Skeletal muscle cell (primary cell): ENCODE measurements around the gene KIF18B.
"Not testable (repeated sequence)": the region's sequence is repeated elsewhere in the genome, so short reads cannot be mapped to it uniquely, and the experiment has no call there.

Experiments
- DNase-seq: peaks from one replicate; pipeline ENCODE4 v3.0.0-alpha.2; 2010; ENCODE audit warnings: low read depth
- H3K4me3 ChIP-seq: 2 replicates; pipeline ENCODE4 v1.5.1; 2011; ENCODE audit warnings: low read depth, mild to moderate bottlenecking, control low read depth, low read length, moderate library complexity

KIF18B gene

DNA sequence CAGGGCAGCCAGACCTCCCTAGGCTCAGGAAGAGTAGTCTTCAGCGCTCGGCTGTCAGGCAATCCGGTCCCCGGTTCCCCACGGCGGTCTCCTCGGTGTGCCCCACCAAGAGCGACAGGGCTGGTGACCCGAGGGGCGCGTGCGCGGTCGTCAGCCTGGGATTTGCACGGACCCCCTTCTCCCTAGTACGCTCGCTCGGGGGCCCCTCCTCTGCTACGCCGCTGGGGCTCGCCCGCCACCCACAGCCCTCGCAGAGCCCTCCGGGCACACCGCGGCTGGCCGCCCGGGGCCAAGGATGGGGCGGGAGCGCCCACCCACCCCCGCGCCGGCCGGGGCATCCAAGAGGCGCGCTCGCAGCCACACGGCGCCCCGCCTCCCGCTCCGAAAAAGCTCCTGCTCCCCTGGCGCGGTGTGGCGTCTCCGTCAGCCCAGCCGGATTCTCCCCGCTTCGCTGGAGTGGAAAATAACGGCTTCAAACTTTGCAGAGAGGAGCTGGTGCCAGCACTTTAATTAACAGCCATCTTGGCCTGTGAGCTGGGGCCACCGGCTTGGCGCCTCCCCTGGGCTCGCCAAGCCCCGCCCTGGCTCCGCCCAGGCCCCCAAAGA lies 22.7 kb upstream of the KIF18B start:
- DNase-seq: no peak
- peak overlapping the region; percentile 49 for H3K4me3 ChIP-seq

DNA sequence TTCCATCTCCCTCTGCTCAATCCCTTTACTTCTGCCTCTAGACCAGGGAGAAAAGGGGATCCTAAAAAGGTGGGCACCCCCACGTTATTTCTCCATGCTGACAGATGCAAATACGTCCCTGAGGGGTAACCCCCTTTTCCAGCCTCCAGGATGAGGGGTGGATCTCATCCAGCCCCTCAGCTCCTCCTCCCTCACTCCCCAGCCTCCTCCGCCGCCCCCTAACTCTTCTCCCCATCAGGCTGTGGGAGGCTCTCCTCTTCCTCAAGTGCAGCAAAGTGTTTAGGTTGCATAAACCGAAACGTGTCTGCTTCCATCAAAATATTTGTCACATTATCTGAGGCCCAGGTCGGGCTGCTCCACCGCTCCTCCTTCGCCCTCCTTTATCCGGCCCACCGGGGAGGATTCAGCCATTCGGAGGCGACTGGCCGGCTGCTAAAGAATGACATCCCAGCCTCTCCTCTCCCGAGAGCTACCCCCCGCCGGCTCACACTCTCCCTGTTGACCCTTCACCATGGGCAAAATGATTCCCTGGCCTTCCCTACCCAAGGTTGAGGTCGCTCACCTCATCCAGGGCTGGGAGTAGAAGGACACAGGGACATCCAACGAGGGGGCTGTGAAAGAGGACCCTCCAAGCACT lies 21.7 kb upstream of the KIF18B start:
- H3K4me3 ChIP-seq: peak overlapping the region; percentile 54

DNA sequence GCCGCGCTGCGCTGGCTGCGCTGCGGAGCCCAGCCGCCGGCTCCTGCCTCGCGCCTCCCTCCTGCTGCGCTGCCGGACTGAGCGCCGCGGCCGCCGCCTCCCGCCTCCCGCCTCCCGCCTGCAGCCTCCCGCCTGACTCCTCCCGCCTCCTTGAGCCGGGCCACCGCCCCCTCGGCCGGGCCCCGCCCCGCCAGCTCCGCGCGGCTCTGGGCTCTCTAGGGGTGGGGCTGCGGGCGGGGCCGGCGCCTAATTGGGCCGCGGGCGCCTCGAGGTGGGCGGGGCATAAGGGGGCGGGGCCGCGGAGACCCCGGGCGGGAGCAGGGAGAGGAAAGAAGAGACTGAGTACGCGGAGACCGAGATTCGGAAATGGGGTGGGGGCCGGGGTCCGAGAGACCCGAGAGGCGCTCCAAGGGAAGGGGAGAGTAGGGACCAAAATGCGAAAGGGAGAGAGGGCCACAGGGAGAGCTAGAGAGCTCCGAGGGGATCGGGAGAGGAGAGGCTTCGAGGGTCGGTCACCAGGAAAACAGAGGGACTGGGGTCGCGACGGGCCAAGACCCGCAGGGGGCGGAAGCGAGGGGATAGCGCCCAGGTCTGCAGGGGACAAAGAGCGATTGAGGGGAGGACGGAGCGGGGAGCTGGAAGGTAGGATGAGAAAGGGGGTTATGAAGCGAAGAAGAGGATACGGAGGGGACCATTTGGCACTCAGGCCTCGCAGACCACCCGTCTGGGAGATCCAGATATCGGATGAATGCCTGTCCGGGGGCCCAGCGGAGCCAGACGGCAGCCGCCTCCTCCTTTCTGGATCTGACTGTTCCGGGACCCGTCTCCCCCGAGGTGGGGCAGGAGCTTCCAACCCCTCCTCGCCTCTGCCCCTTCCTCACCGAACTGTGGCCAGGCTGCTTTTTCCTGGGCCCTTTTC lies 20.9 kb upstream of the KIF18B start, which contains the start of gene C1QL1:
TSS of gene C1QL1 (minus strand) at position 79 of the 919 bp plus-strand sequence. CDS start 255 bp downstream, outside the sequence.
- peak within 1 kb of the TSS; percentile 54 for H3K4me3 ChIP-seq
- peak; percentile 54 for DNase-seq

More for the DNA sequence above, 21.7 kb upstream of the KIF18B start:
- DNase-seq: no peak

DNA sequence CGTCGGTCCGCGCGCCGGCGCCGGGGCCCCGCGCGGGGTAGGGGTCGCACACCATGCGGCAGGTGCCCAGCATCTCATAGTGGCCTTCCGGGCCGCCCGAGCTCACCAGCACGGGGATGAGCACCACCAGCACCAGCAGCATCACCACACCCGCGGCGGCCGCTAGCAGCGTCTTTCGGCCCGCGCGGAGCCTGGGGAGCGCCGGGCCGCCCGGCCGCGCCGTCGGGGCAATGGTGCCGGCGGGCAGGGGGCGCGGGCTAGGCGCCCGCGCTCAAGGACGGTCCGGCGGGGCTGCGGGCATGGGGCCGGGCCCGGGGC lies 20.3 kb upstream of the KIF18B start:
- no peak for DNase-seq
- H3K4me3 ChIP-seq: peak overlapping the region; percentile 21

DNA sequence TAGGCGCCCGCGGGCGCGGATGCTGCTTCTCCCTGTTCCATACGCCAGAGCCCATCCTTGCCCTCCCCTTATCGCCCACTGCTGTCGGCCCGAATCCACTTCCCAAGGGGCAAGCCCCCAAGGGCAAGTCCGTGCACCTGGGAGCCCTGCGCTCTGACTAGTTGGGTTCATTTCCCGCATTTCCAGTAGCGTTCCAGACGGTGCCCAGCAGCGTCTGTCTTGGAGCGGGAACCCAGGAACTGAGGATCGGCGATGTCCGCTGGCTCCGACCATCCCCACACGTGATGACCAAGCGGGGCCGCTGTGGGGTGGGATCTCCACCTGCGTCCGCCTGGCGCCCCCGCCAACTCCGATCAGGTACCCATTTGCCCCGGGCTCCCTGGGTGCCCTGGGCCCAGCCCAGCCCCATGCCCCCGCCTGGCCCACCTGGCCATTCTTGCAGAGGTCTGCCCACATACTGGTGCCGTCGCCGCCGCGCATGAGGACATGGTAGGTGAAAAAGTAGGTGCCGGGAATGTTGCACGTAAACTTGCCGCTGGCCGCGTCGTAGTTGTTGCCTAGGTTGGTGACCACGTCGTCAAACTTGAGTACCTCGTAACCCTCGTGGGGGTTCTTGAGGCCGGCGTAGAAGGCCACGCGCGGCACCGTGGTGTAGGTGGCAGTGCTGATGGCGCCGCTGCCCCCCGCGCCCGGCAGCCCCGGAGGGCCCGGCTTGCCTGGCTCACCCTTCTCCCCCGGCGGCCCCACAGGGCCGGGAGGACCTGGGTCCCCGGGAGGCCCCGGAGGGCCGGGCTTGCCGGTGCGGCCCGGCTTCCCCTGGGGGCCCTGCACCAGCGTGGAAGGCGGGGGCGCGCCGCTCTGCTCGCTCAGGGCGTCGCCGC lies 19.7 kb upstream of the KIF18B start:
- H3K4me3 ChIP-seq: peak overlapping the region; percentile 21
- no peak for DNase-seq

DNA sequence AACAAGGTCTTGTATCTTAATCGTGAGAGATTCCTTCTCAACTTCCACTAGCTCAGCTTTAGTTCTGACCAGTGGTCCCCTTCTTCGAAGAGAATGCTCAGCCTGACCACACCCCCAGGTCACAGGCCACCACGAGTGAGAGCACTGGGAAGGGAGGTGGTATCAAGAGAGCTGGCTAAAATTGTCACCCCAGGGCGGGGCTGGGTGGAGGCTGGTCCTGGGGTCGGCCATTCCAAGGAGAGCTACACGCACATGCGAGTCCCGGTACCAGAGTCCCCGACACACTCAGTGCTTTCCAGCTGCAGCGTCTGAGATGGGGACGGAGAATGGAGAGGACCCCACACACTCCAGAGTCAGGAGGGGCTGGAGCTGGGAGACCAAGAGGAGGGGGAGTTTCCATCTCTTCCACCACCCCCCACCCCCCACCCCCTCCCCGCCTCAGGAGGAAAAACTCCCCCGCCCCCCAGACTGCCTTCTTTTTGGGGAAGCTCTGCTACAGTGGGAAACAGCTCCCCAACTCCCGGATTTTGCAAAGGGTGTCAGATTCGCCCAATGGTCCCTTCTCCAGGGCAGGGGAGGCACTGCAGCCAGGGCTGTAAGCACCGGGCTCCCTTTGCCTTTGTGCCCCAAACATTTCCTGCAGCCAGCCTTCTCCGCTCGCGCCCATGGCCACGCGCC lies 18.9 kb upstream of the KIF18B start:
- no peak for DNase-seq
- peak overlapping the region; percentile 2 for H3K4me3 ChIP-seq

DNA sequence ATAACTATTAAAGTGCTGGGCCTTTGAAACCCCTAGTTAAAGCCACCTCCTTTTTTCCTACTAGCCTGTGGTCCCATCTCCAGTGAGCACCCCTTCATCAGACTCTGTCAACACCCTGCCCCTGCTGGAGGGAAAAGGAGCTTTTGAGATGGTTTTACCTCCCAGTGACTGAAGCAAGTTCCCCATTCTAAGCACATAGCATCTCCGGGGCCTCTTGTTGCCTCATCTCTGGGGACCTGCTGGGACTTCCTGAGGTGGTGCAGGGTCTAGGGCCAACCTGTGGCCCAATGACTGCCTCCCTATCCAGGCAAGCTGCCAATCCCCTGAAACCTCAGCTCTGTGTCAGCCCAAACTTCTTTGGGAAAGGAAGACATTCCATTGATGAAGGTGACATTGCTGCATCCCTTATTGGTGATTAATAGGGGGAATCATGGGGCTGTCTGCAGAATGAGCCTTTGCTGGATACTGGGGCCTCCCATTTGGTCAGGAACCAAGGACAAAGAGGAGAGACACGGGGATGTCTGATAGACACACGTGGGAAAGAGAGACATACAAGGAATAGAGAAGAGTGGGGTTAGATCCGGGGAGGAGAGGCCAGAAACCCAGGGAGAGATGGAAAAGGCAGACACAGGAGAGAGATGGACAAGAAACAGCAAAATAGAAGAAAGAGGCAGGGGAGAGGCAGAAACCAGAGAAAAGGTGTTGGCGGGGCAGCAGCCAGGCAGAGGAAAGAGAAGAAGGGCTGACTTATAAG lies 18.1 kb upstream of the KIF18B start:
- no peak overlapping the region for H3K4me3 ChIP-seq
- DNase-seq: no peak

DNA sequence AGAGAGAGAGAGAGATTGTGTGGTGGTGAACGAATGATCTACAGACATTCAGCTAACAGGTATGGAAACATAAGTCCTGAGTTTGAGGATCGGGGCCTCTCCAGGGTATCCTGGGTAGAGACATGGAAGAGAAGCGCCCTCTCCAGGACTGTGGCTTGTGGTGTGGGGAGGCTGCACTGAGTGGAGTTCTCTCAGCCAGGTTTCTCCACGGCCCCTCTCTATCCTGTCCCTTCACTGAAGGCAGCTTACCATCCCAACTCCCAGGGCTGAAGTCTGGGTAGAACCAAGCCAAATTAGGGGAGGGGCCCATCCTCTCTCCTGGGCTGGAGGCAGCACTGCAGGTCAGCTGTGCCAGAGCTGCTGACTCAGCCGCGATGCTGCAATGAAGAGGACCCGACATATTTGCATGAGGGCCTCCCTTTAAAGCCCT lies 14.4 kb upstream of the KIF18B start:
- no peak for DNase-seq
- H3K4me3 ChIP-seq: no peak overlapping the region

DNA sequence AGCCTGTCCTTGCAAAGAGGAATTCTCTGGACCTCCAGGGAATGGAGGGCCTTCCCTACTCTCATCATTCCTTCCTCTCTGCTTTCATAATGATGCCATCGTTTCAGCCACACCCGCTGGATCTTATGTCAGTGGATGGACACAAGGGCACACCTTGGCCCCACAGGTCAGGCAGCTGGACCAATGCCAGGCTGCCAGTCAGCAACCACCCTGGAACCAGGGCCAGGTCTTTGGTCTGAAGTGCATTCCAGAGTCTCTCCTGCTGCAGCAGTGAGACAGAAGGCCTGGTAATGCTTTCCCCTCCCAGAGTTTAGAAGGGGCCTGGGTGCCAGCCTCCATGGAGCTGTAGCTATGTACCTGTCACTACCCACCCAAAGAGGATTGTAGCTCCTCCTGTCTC lies 13.1 kb upstream of the KIF18B start:
- DNase-seq: no peak
- H3K4me3 ChIP-seq: no peak overlapping the region

DNA sequence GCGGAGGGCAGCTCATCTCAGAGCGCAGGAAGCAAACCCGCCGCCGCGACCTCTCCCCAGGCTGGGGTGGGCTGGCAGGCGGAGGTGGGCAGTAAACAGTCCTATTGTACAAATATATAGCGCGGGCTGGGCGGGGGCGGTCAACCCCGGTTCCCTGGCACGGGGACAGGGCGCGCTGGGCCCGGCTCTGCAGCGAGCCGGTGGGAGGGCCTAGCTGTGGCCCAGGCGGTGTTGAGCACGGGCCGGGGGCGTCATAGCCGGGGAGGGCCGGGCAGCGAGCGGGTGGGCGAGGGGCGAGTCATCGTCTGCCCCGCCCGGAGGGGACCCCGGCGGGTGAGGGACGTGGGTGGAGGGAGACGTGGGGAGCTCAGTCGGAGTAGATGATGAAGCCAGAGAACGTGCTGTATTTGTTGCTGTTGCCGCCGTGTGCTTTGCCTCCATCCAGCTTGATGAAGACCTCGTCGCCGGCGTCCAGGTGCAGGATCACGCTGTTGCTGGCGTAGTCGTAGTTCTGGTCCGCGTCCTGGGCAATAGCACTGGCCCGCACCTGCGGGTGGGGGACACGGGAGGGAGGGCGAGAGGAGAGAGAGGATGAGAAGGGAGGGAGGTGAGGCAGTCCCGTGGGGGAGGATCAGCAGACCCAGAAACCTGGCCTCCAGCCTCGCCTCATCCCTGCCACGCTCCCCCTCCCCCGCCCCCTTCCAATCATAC lies 12.4 kb upstream of the KIF18B start:
- peak overlapping the region; percentile 13 for H3K4me3 ChIP-seq
- DNase-seq: no peak

DNA sequence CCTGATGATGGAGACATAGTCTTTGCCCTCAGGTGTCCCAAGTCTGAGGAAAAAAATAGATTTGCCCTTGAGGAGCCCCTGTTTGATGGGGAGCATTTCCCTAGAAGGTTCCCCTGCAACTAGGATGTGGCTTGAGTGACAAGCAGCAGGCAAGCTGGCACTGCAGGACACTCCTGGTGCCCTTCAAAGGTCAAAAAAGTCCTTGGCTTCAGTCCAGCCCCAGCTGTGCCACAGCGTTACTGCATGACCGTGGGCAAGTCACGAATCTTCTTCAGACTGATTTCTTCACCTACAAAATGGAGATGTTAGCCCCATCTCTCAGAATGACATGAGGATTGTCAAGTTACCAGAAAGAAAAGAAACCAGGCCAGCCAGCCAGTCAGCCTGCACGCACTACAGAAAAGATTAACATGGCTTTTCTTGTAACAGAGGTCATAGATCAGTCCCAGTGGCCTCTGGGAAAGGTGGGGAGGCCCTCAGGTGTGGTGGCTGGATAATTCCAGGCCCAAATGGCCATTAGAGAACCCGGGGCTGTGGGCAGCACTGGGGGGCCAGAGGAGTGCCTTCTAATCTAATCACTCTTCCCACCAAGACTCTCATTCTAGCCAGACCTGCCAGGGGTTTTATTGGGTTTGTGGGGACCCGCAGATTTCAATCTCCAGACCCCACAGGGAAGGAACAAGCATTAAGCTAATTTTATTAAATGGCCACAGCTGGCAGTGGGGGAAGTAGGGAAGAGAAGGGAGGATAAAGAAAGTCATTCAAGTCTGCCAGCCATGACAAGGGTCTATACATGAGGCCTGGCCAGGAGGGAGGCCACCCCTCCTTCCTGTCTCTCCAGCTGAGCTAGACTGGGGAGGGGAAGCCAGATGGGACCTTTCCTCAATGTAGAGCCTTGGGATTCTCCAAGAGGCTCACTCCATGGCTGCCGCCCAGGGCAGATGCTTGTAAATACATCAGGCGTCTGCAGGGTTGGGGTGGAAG lies 9.7 kb upstream of the KIF18B start:
- no peak overlapping the region for H3K4me3 ChIP-seq
- no peak for DNase-seq

DNA sequence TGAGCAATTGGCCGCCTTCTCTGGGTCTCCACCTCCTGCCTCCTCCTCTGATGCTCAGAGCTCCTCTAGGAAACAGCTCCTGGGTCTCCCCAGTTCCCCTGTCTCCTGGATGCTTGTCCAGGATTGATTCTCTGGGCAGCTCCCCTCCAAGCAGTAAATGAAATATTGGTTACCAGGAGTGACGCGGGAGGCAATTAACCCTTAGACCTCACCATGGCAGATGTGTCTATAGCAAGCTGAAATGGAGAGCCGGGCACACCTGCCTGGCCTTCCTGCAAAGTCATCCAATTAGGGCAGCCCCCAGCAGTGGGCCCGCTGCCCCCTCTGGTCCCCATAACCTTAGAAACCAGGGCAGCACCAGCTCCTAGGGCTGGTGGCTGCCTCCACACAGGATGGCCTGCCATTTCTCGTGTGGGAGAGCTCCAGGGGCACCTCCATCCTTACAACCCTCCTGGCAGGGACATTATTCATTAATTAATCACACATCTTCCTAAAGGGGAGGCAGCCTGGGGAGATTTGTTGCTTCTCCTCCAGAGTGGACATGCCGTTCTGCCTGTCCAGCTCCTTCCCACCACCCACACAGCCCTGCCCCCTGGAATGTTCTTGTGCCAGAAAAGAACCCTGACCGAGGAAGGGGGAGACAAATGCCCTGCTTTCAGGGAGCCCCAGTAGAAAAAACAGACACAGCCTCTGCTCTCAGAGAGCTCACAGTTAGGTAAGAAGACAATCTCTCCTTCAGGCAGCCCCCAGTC lies 8.3 kb upstream of the KIF18B start:
- peak; percentile 43 for DNase-seq
- no peak overlapping the region for H3K4me3 ChIP-seq

DNA sequence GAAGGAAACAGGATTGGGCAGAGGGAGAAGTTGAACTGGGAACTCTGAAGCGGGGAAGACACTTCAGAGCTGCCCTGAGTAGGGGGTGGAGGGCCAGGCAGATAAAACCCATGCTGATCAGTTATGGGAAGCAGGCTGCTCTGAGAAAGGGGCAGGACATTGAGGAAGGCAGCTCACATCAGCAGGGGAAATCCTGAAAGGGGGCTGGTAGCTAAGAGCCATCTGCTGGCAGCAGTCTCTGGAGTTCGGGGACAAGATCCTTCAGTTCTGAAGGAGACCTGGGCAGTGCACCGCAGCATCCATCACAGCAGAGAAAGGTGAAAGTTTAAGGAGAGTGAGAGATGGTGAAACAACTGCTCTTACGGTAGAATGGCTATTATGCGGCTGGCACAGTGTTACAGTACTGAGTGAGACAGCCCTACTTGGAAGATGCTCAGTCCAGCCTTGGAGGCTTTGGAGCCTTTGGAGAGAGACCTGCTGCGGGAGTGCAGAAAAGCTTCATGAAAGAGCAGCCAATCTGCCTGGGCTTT lies 5.4 kb upstream of the KIF18B start:
- no peak for DNase-seq
- H3K4me3 ChIP-seq: no peak overlapping the region

DNA sequence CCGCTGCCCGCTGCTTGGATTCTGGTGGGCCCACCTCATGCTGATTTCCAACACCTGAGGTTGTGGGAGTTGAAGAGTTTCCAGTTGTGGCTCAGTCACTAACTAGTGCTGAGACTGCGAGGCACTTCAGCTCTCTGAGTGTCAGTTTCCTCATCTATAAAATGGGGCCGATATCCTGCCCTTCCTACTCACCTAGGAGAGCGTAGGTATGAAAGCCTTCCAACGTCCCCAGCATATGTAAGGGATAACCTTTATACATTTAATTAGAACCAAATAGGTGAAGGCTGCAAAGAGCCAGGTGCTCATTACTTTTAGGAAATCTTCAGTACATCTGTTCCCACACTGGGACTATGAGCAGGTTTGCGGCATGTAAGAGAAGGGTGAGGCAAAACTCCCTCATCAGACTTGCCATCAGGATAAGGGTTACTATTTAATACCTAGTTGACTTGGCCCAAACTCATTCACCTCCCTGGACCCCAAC lies 782 bp upstream of the KIF18B start:
- DNase-seq: no peak
- peak overlapping the region; percentile 89 for H3K4me3 ChIP-seq

DNA sequence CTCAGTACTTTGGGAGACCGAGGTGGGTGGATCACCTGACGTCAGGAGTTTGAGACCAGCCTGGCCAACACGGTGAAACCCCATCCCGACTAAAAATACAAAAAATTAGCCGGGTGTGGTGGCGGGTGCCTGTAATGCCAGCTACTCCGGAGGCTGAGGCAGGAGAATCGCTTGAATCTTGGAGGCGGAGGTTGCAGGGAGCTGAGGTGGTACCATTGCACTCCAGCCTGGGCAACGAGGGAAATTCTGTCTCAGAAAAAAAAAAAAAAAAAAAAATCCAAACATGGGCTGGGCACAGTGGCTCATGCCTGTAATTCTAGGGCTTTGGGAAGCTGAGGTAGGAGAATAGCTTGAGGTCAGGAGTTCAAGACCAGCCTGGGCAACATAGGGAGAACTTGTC lies 1.9 kb downstream of the KIF18B start:
- H3K4me3 ChIP-seq, DNase-seq: not testable (repeated sequence)

DNA sequence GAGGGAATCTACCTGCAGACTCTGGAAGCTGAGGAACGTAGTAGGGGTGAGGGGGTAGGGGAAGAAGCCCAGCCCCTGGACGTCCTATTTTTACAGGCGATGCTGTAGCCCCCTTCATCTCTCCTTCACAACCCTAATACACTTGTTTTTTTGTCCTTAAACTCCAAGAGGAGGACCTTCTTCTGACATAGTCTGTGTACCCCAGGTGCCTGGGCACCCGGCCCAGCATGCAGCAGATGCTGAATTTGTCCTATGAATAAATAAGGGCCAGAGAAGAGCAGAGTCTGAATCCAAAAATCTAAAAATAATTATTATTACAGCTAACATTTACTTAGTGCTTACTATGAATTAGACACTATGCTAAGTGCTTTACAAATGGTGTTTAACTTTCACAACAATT lies 5.1 kb downstream of the KIF18B start:
- no peak for DNase-seq
- no peak overlapping the region for H3K4me3 ChIP-seq
